H54 (cell line): ENCODE measurements around the gene PIAS2.
"Not testable (repeated sequence)": the region's sequence is repeated elsewhere in the genome, so short reads cannot be mapped to it uniquely, and the experiment has no call there.

Experiments used
- DNase-seq: peaks from one replicate; pipeline ENCODE4 v3.0.0; 2011; ENCODE audit warnings: low spot score, mixed read lengths; ENCODE audit not compliant: insufficient read length
- FAIRE-seq: peaks from 3 replicates; lab custom pipeline; 2011; peaks lifted over from hg19 to GRCh38; lab: Jason Lieb, UNC
- POLR2A ChIP-seq: IDR thresholded peaks from 2 replicates; pipeline ENCODE4 v1.6.1; 2011; ENCODE audit warnings: low read depth, mild to moderate bottlenecking, low read length

The PIAS2 gene

GRCh38 chr18:46917108-46917802 is at the start of gene PIAS2, which contains the start of gene KATNAL2:
TSS of gene PIAS2 (minus strand) at chr18:46917507. CDS start at chr18:46917345, 162 bp downstream.
TSS of gene KATNAL2 (plus strand) at chr18:46917602. CDS start at chr18:46946873, 29,271 bp downstream.
- DNase-seq (peak; percentile 54), FAIRE-seq (no peak)
- peak; percentile 92 for TF ChIP-seq POLR2A

DNA sequence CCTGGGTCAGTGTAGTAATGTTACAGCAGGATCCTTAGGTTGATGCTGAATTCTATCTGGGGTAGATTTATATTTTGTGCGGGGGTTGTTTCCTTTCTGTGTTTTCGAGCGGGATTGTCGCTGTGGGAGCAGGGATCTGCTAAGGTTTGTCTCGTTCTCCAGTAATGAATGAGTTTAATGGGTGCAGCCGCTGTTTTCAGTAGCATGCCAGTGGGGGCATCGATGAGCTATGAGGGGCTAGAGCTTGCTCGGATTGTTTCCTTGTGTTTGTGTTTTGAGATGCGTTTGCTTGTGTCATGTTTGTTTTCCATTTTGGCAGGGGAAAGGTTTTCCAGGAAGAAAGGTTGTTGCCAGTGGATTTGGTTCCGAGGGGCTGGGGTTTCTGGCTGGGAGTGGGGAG is 49.0 kb upstream of the PIAS2 start:
- not testable (repeated sequence) for FAIRE-seq, DNase-seq

DNA sequence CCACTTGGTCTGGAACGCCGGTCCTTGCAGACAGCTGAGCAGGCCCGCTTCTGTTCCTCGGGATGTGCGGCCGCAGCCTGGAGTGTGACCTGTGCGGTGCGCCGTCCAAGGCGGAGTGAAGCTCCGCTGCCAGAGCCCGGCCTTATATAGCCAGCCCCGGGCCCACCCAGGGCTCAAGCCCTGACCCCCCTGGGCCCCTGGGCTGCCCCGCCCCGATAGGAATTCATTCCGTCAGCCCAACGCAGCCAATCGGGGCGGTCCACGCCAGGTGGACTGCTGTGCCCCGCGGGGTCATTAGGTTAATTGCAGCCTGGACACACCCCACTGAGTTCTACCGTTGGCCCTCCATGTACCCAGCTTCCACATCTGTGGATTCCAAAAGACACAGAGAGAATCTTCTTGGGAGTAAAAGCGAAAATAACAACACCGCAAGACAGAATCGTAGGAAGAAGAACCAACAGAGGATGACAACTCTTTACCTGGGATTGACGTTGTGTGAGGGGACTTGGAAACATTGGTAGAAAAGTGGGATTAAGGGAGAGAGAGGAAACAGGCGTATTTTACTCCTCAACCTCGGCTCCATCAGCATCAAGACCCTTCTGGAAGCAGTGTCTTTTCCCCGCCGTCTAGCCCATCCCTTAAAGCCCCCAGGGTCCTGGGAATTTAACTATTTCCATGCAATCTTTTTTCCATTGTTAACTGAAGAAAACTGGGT is 47.4 kb upstream of the PIAS2 start:
- not testable (repeated sequence) for FAIRE-seq, DNase-seq

GRCh38 chr18:46963656-46964578 is 46.6 kb upstream of the PIAS2 start:
- FAIRE-seq, DNase-seq: not testable (repeated sequence)

- no peak for DNase-seq
- TF ChIP-seq POLR2A, result no peak
- FAIRE-seq, result no peak
These were observed 40.9 kb upstream of the PIAS2 start for GRCh38 chr18:46958209-46958608.

DNA sequence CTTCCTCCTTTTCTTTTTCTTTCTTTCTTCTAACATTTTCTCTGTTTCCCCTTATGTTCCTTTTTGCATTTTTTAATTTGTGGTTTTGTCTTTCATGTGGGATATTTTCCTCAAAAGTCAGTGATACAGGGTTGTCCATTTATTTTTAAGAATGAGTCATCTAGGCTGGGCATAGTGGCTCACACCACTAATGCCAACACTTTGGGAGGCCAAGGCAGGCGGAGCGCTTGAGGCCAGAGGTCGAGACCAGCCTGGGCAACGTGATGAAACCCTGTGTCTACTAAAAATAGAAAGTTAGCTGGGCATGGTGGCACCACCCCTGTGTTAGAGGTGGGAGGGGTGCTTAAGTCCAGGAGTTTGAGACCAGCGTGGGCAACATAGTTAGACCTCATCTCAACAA is 35.9 kb upstream of the PIAS2 start:
- FAIRE-seq, result no peak
- no peak for DNase-seq
- TF ChIP-seq POLR2A, result no peak

DNA sequence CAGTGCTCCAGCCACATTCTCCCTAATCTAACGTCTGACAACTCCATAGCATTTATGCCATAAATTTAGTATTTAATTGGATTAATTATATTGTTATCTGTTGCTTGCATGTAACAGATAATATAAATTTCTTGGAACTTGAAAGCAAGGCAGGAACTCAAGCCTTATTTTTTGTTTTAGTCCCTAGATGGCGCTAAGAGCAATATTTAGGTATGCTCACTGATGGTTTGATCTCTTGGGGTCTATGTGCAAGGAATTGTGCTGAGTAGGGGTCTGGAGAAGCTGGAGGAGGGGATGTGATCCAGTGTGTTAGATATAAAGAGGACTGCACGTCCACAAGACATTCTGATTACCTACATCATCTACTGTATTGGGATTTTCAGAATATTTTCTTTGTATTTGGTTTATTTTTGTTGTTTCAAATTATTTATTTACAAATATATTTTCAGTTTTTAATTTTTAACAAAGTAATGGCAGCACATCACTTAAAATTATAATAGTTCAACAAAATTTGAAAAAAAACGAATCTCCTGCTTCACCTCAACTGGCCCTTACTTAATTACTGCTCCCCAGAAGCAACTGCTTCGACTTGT is 32.9 kb upstream of the PIAS2 start:
- no peak for FAIRE-seq
- DNase-seq, result no peak
- no peak for TF ChIP-seq POLR2A

- TF ChIP-seq POLR2A, result no peak
- DNase-seq, result no peak
- FAIRE-seq, result no peak
These were observed 29.5 kb upstream of the PIAS2 start for GRCh38 chr18:46946656-46947282.

DNA sequence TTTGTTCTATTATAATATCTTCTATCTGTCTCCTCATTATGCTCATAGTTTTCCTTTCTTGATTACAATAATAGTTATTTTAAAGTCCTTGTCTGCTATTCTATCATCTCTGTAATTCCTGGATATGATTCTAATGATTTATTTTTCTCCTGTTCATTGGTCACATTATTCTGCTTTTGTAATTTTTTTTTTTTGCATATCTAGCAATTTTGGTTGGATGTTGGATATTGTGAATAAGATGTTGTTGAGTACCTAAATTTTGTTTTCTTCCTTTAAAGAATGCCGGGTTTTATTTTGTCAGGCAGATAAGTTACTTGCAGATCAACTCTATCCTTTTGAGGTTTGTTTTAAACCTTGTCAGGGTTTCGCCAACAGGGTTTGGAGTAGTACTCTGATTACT is 25.3 kb upstream of the PIAS2 start:
- no peak for TF ChIP-seq POLR2A
- no peak for FAIRE-seq
- DNase-seq, result no peak

DNA sequence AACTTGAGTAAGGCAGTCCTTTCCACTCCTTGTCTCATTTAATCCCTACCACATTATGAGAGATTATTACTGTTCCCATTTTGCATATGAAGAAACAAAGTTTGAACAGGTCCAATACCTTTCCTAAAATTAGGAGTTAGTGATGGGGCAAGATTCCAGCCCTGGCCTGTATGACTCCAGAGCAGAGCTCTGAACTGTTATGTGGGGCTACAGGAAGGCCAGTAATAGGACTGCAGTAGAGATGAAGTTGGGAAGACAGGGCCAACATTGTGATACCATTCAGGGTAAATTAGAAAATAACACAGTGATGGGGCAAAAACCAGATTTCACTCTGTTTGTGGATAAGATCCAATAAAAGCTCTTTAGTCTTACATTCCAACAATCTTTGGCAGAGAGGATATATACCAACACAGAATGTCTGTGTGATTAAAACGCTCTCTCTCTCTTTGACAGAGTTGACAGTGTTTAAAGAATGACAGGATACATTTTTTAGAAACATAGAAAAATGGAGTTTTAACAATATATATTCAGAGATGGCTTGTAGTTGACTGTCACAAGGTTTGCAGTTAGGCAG is 22.8 kb upstream of the PIAS2 start:
- DNase-seq (no peak), FAIRE-seq (no peak)
- no peak for TF ChIP-seq POLR2A

DNA sequence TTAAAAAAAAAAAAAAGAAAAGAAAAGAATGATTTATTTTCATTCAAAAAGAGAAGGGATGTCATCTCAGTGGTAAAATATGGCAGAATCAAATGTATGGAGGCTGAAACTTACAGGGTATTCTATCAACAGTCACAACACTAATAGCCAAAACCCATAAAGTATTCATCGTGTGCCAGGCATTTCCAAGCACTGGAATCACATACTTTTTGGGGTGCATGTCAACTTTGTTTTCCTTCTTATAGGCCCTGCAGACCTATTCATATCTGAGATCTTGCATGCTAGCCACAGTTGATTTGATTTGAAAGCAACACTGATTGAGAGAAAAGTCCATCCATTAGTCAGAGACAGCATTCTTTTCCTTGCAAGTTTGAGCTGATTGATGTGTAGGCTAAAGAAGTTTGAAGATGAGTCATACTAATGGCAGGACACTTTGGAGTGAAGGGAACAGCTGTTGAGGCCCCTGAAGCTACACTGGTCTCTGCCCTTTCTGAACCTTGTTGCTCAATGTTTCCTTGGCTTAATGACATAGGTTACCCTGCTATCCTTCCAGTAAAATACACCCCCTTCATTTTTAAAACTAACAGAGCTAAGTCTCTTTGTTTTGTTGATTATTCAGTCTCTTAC is 22.1 kb upstream of the PIAS2 start:
- FAIRE-seq, result peak; percentile 87
- TF ChIP-seq POLR2A, result no peak
- peak; percentile 26 for DNase-seq

DNA sequence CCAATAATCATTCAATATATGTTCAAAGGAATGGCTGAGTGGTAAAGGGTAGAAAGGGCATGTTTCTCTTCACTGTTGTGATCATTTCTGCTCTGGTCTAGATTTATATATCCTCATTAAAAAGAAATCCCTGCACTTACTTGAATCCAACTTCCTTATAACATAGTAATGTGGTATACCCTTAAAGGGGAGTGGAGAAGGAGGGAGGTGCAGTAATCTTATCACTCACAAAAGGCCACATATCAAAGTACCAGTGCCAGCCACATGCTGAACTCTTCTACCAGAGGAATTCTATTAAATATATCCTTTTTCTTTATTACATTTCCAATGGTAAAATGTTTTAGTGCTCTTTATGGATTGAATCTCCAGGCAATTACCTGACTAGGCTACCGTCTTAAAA is 3.3 kb upstream of the PIAS2 start:
- no peak for DNase-seq
- no peak for FAIRE-seq
- TF ChIP-seq POLR2A, result no peak
